OCI-LY7 (cell line): Measurements from ENCODE around the gene KLF8.

Experiments used
- CTCF ChIP-seq: fragments of 200-600 bp; sonication (generic); conservative IDR thresholded peaks from 2 replicates; pipeline ENCODE4 v1.5.1; 2014; ENCODE audit warnings: mild to moderate bottlenecking, antibody characterized with exemption, low read length, moderate library complexity, mixed read lengths
- EZH2phosphoT487 ChIP-seq: fragments of 200-600 bp; sonication (generic); IDR thresholded peaks from 2 replicates; pipeline ENCODE4 v1.6.1; 2018; ENCODE audit warnings: low read depth, borderline replicate concordance, mild to moderate bottlenecking, mixed run types, antibody characterized with exemption, low read length, moderate library complexity, mixed read lengths

DNA sequence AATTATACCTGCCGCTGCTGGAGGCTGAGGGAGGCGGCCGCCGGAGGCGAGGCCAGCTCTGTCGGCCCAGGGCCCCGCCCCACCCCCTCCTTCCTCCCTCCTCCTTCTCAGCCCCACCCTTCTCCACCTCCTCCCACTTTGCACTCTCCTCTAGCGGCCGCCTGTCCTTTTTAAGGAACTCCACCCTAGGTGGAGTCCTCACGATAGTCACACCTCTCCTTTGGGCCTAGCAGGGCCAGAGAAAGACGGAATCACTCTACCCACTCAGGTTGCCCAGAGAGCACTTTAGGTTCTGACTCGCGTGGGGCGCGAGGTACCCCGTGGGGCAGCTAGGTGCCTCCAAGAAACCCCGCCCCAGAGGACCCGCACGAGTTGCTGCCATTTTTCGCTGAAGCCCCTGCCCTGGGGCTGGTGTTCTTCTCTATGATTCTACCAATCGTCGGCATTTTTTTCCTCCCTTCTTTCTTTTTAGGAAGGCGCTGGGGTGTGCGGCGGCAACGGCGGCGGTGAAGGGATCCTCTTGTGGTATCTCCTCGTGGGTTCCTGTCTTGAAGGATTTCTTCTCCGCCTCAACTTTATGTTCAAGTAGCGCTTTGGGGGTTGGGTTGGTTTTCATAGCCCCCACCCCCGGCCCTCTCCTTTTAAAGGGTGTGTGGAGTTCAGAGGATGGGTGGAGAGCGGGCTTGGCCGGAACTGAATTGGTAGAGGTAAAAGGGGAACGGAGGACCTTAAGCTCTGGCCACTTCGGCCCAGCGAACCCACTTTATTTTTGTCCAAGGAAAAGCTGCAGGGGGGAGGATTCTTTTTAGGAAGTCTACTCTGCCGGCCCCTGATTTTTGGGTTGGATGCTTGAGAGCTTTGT, at the start of gene KLF8:
- TF ChIP-seq CTCF, result no peak
- TF ChIP-seq EZH2phosphoT487, result no peak
